GM20431 (cell line): Measurements from ENCODE around the gene SLC7A14.
"Not testable (repeated sequence)": the region's sequence is repeated elsewhere in the genome, so short reads cannot be mapped to it uniquely, and the experiment has no call there.

Experiments used
- in situ Hi-C: fragments of 300-500 bp; cut with MseI, MboI; formaldehyde crosslinking; loops from one replicate; pipeline ENCODE4 v1.15.0; 2020; ENCODE audit warnings: low sequenced_read_pairs; ENCODE audit not compliant: unreplicated experiment

SLC7A14 gene

GRCh38 chr3:170598091-170598502, 12.2 kb upstream of the SLC7A14 start:
- in situ Hi-C loops = no loop called here

- in situ Hi-C loops = no loop called here
These were observed 8.7 kb upstream of the SLC7A14 start for GRCh38 chr3:170594528-170594927.

- in situ Hi-C loops = no loop called here
These were observed 7.8 kb upstream of the SLC7A14 start for GRCh38 chr3:170593634-170594033.

- in situ Hi-C loops = no loop called here
These were observed 3.2 kb upstream of the SLC7A14 start for GRCh38 chr3:170589113-170589512.

- in situ Hi-C loops = no loop called here
These were observed 603 bp downstream of the SLC7A14 start for GRCh38 chr3:170585008-170585936.

- in situ Hi-C loops = no loop called here
These were observed 1.3 kb downstream of the SLC7A14 start for GRCh38 chr3:170584585-170585007.

GRCh38 chr3:170579646-170580045, 6.2 kb downstream of the SLC7A14 start:
- in situ Hi-C loops = no loop called here

- in situ Hi-C loops = no loop called here
These were observed 13.1 kb downstream of the SLC7A14 start for GRCh38 chr3:170572665-170573253.

- in situ Hi-C loops = not testable (repeated sequence)
These were observed 18.3 kb downstream of the SLC7A14 start for GRCh38 chr3:170567598-170567997.

- in situ Hi-C loops = no loop called here
These were observed 19.5 kb downstream of the SLC7A14 start for GRCh38 chr3:170566413-170566812.

- in situ Hi-C loops = no loop called here
These were observed 20.4 kb downstream of the SLC7A14 start for GRCh38 chr3:170565495-170565894.

GRCh38 chr3:170564664-170565063, 21.2 kb downstream of the SLC7A14 start:
- in situ Hi-C loops = no loop called here

GRCh38 chr3:170563712-170564423, 22.0 kb downstream of the SLC7A14 start:
- in situ Hi-C loops = no loop called here

GRCh38 chr3:170562080-170562479, 23.8 kb downstream of the SLC7A14 start:
- in situ Hi-C loops = no loop called here

GRCh38 chr3:170560717-170561382, 25.0 kb downstream of the SLC7A14 start:
- in situ Hi-C loops = no loop called here

GRCh38 chr3:170560296-170560695, 25.6 kb downstream of the SLC7A14 start:
- in situ Hi-C loops = no loop called here

GRCh38 chr3:170558427-170558826, 27.4 kb downstream of the SLC7A14 start:
- in situ Hi-C loops = no loop called here

- in situ Hi-C loops = no loop called here
These were observed 30.5 kb downstream of the SLC7A14 start for GRCh38 chr3:170555329-170555728.

- in situ Hi-C loops = no loop called here
These were observed 31.8 kb downstream of the SLC7A14 start for GRCh38 chr3:170553788-170554757.
